Osteocyte (in vitro differentiated cells): Measurements from ENCODE around the gene UBL3. TPM values are rescaled to one million over a fixed set of nuclear protein-coding genes. Genes with fewer than 3 reads are reported as not detected.

Source experiments
- DNase-seq: peaks from one replicate; pipeline ENCODE4 v3.0.0; 2021; ENCODE audit warnings: mixed read lengths; ENCODE audit not compliant: unreplicated experiment; ENCODE audit errors: extremely low spot score
- H3K27ac Mint-ChIP-seq: one replicate; pipeline ENCODE4 v1.8.0; 2021; ENCODE audit warnings: mild to moderate bottlenecking, mixed read lengths; ENCODE audit not compliant: unreplicated experiment
- H3K27me3 Mint-ChIP-seq: one replicate; pipeline ENCODE4 v1.8.0; 2021; ENCODE audit warnings: mixed read lengths; ENCODE audit not compliant: unreplicated experiment
- H3K36me3 Mint-ChIP-seq: one replicate; pipeline ENCODE4 v1.8.0; 2021; ENCODE audit warnings: mixed read lengths; ENCODE audit not compliant: unreplicated experiment
- H3K4me1 Mint-ChIP-seq: one replicate; pipeline ENCODE4 v1.8.0; 2021; ENCODE audit warnings: mixed read lengths; ENCODE audit not compliant: unreplicated experiment
- H3K4me3 Mint-ChIP-seq: one replicate; pipeline ENCODE4 v1.8.0; 2021; ENCODE audit warnings: mild to moderate bottlenecking, moderate library complexity, mixed read lengths; ENCODE audit not compliant: unreplicated experiment
- H3K9me3 Mint-ChIP-seq: one replicate; pipeline ENCODE4 v1.8.0; 2021; ENCODE audit warnings: mixed read lengths; ENCODE audit not compliant: unreplicated experiment
- total RNA-seq: library from RNA; stranded (reverse); gene quantifications from 2 replicates; pipeline ENCODE4 v1.2.1, GENCODE V29; 2021
- TF ChIP-seq, protein P1 (sequence below): fragments of 200-600 bp; sonication (generic); IDR thresholded peaks from 2 replicates; pipeline ENCODE4 v1.5.0; 2021; ENCODE audit warnings: antibody characterized with exemption, mild to moderate bottlenecking, moderate library complexity

UBL3 gene
- total RNA-seq, 1 donor from 2014 or later: 28.3 TPM

DNA sequence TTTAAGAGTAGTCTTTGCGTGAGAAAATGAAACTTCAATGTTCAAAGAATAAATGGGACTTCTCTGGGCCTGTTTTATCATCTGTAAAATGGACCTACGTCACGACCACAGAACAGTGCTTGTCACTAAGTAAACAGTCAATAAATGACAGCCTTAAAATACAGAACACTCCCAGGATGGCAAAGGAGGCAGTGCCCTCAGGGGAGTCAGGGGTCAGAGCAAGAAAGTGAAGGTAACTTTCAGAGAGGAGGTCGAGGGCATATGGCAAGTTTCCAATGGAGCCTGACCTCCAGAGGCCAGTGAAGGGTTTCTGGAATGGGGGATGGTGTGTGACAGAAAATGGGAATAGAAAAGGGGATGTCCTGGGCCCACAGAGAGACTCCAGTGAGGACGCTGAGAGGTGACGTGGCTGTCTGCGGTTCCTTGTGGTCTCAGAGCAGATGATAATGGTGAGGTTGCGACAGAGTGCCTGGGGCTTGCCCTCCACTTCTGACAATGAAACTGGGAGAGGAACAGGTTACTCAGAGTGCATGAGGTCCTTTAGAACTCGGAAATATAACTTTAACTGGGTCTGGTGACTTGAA is 91.8 kb downstream of the UBL3 start:
- TF ChIP-seq, protein P1, sequence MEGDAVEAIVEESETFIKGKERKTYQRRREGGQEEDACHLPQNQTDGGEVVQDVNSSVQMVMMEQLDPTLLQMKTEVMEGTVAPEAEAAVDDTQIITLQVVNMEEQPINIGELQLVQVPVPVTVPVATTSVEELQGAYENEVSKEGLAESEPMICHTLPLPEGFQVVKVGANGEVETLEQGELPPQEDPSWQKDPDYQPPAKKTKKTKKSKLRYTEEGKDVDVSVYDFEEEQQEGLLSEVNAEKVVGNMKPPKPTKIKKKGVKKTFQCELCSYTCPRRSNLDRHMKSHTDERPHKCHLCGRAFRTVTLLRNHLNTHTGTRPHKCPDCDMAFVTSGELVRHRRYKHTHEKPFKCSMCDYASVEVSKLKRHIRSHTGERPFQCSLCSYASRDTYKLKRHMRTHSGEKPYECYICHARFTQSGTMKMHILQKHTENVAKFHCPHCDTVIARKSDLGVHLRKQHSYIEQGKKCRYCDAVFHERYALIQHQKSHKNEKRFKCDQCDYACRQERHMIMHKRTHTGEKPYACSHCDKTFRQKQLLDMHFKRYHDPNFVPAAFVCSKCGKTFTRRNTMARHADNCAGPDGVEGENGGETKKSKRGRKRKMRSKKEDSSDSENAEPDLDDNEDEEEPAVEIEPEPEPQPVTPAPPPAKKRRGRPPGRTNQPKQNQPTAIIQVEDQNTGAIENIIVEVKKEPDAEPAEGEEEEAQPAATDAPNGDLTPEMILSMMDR: no peak
- no peak for DNase-seq
- Mint-ChIP-seq H3K27me3 (no peaks in the 10 kb centered on the region), H3K36me3 (peaks cover 10% of the 10 kb centered on the region), H3K4me1 (peaks cover 23% of the 10 kb centered on the region), H3K9me3 (peaks cover 4% of the 10 kb centered on the region), H3K4me3 (no peak overlapping the region), H3K27ac (no peak overlapping the region)

DNA sequence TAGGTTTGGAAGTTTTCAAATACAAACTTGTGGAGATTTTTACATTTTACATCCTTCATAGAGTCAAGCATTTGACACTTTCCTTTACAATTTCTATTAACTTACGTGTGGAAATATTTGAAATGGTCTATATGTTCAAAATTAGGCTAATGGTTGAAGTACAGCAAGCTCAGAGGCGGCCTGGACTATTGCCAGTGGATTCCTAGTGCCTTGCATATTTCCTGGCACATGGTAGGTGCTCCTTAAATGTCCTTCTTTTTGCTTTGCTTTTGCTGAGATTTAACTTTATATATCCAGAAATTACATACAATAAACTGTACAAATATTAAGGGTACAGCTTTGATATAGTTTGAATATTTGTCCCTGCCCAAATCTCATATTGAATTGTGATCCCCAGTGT is 93.9 kb downstream of the UBL3 start:
- H3K4me3 Mint-ChIP-seq: no peak overlapping the region
- H3K4me1 Mint-ChIP-seq: peaks cover 24% of the 10 kb centered on the region
- H3K9me3 Mint-ChIP-seq: peaks cover 4% of the 10 kb centered on the region
- TF ChIP-seq, protein P1: no peak
- DNase-seq: no peak
- H3K36me3 Mint-ChIP-seq: peaks cover 9% of the 10 kb centered on the region
- no peaks in the 10 kb centered on the region for H3K27me3 Mint-ChIP-seq
- no peak overlapping the region for H3K27ac Mint-ChIP-seq

DNA sequence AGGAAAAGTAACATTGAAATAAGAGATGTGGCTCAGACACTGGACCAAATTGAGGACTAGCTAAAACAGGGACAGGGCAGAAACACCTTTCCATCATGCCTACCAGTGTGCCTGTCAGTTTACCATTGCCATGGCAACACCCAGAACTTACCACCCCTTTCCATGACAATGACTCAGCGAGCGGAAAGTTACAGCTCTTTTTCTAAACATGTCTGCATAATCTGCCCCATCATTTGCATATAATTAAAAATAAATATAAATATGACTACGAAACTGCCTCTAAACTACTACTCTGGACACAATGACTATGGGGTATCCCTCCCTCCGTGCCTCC is 96.0 kb downstream of the UBL3 start:
- Mint-ChIP-seq H3K9me3 (no peaks in the 10 kb centered on the region), H3K4me1 (peaks cover 34% of the 10 kb centered on the region), H3K36me3 (no peaks in the 10 kb centered on the region), H3K4me3 (no peak overlapping the region), H3K27me3 (no peaks in the 10 kb centered on the region), H3K27ac (no peak overlapping the region)
- DNase-seq: no peak
- TF ChIP-seq, protein P1: no peak

DNA sequence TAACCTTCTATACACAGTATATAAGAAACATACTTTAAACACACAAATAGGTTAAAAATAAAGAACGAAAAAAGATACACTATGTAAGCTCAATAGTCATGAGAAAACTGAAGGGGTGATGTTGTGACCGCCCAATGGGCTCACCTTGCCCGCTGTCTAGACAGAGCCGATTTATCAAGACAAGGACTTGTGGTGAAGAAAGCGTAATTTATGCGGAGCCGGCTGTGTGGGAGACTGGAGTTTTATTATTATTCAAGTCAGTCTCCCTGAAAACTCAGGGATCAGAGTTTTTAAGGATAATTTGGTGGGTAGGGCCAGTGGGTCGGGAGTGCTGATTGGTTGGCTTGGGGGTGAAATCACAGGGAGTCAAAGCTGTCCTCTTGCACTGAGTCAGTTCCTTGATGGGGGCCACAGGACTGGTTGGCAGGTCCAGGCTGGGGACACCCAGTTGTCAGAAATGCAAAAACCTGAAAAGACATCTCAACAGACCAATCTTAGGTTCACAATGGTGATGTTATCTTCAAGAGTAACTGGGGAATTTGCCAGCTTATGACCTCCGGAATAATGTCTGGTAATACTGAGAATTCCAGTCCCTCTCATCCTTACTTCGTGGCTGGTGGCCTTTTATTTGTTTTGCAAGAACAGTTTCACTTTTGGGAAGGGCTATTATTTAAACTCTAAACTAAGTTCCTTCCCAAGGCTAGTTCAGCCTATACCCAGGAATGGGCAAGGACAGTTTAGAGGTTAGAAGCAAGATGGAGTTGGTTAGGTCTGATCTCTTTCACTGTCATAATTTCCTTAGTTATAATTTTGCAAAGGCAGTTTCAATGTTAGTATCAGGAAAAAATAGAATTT is 96.6 kb downstream of the UBL3 start:
- no peak for DNase-seq
- no peak overlapping the region for H3K4me3 Mint-ChIP-seq
- H3K36me3 Mint-ChIP-seq: no peaks in the 10 kb centered on the region
- no peak overlapping the region for H3K27ac Mint-ChIP-seq
- TF ChIP-seq, protein P1: no peak
- no peaks in the 10 kb centered on the region for H3K27me3 Mint-ChIP-seq
- H3K4me1 Mint-ChIP-seq: peaks cover 34% of the 10 kb centered on the region
- H3K9me3 Mint-ChIP-seq: no peaks in the 10 kb centered on the region

DNA sequence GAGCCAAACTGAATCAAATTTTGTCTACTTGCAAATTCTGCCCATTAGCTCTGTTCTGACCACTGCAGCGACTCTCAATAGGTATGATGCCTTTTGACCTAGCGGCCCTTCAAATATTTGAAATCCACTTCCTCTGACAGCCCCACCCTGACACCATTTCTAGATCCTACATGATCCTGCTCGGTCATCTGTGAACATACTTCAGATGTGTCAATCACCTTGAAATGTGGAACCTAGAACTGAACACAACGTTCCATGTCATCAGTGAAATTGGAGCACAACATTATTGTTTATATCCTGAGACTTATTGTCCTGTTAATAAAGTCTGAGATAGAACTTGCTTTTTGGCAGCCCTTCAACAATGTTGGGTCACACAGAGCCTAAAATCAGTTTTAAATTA is 98.2 kb downstream of the UBL3 start:
- H3K36me3 Mint-ChIP-seq: no peaks in the 10 kb centered on the region
- H3K27ac Mint-ChIP-seq: no peak overlapping the region
- peaks cover 34% of the 10 kb centered on the region for H3K4me1 Mint-ChIP-seq
- no peak overlapping the region for H3K4me3 Mint-ChIP-seq
- H3K9me3 Mint-ChIP-seq: no peaks in the 10 kb centered on the region
- TF ChIP-seq, protein P1: no peak
- no peak for DNase-seq
- no peaks in the 10 kb centered on the region for H3K27me3 Mint-ChIP-seq
